A204.1 (cell line): ENCODE results near the gene KIAA1755.

Experiments
- FAIRE-seq: peaks from 2 replicates; lab custom pipeline; 2012; peaks lifted over from hg19 to GRCh38; lab: Jason Lieb, UNC

KIAA1755 gene

GRCh38 chr20:38237381-38237780 lies 23.2 kb downstream of the KIAA1755 start:
- no peak for FAIRE-seq

GRCh38 chr20:38231531-38232121 lies 28.9 kb downstream of the KIAA1755 start:
- FAIRE-seq, result no peak

GRCh38 chr20:38230957-38231526 lies 29.5 kb downstream of the KIAA1755 start:
- no peak for FAIRE-seq

DNA sequence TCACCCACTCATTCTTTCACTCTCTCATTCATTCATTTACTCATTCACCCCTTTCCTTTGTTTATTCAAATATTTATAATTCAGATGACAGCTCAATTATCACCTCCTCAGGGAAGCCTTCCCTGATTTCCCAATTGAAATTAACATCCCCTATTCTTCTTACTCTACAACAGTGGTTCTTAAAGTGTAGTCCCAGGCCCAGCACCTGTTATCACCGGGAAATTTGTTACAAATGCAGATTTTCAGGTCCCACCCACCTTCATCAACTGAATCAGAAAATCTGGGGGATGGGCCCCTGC lies 30.3 kb downstream of the KIAA1755 start:
- FAIRE-seq, result no peak

- no peak for FAIRE-seq
These were observed 30.9 kb downstream of the KIAA1755 start for GRCh38 chr20:38229376-38230252.

DNA sequence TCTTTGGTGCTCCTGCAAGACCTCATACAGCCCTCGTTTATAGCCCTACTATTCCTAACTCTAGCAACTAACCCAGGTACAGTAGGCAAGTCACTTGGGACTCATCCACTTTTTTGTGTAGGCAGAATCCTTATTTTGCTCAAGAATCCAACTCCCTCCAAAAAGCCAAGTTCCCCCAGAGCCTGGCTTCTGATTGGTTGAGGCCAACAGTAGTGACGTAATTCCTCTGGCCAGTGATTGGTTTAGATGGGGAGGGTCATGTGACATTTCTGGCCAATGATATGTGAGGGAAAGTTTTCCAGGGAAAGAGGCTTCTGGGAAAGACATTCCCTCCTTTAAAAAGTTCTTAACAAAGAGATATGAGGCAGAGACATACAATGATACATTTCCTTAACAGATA lies 32.1 kb downstream of the KIAA1755 start:
- no peak for FAIRE-seq

GRCh38 chr20:38227420-38228360 lies 32.8 kb downstream of the KIAA1755 start:
- FAIRE-seq, result no peak

- no peak for FAIRE-seq
These were observed 34.0 kb downstream of the KIAA1755 start for GRCh38 chr20:38226553-38226952.

GRCh38 chr20:38225900-38226263 lies 34.7 kb downstream of the KIAA1755 start:
- no peak for FAIRE-seq

- no peak for FAIRE-seq
These were observed 35.2 kb downstream of the KIAA1755 start for GRCh38 chr20:38225240-38225899.

DNA sequence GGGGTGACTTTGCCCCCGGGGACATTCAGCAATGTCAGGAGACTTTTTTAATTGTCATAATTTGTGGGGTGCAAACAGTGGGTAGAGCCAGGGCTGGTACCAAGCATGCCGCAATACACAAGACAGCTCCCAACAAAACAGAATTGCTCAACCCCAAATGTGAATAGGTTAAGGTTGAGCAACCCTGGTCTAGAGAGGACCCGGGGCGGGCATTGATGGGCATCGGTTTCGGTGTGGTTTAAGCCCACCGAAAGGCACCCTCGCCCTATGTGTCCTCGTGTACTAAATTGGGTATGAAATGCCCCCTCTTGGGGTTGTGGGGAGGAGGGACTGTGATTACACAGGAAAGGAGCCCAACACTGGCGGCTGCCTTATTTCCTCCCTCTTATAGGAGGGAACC lies 36.0 kb downstream of the KIAA1755 start:
- no peak for FAIRE-seq

- no peak for FAIRE-seq
These were observed 36.8 kb downstream of the KIAA1755 start for GRCh38 chr20:38223743-38224100.

DNA sequence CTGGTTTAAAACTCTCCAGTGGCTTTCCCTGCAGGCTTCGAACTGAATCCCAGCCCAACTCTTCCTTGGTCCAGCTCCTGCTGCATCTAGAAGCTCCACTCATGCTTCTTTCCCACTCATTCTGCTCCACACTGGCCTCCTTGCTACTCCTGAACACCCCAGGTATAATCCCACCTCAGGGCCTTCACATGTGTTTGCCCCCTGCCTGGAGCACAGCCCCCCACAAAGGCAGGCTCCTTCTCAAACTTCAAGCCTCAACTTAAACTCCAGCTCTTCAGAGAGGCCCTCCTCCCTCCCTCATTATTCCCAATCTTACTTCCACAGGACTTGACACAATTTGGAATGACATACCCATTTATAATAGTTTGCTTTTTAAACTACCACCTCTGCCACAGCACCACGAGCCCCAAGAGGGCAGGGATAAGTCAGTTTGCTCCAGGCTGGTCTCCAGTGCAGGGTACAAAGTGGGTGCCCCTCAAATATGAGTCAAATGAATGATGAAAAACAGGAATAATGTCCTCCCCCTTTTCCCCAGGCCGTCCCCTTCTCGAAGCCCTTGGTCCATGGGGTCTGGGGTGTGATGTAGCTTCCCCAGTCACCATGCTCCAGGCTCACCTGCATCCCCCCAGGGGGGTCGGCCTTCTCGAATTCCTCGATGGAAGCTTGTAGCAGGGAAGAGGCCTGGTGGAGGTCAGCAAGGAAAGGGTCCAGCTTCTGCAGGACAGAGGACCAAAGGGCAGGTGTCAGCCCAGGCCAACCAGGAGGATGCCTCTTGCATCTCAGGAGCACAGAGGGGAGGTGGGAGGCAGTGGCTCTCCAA lies 37.4 kb downstream of the KIAA1755 start:
- no peak for FAIRE-seq

- no peak for FAIRE-seq
These were observed 38.2 kb downstream of the KIAA1755 start for GRCh38 chr20:38222231-38222922.

DNA sequence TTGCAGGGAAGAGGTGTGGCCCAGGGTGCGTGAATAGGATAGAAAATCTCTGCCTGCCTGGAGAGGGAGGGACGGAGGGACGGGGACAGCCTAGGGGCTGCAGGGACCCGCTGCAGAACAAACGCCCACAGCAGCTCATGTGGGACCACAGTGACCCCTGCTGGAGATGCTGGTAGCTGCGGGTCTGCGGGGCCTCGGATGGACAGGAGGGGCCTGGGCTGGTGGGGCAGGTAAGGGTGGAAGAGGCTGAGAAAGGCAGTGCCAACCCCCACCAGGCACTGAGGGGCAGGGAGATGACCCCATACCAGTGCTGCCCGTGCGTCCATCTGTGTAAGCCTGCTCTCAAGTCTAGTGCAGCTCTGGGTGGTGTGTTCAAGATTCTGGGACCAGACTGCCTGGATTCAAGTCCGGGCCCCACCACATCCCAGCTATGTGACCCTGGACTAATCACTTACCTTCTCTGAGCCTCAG lies 39.4 kb downstream of the KIAA1755 start:
- FAIRE-seq, result no peak

GRCh38 chr20:38220587-38221118 lies 39.9 kb downstream of the KIAA1755 start:
- no peak for FAIRE-seq

DNA sequence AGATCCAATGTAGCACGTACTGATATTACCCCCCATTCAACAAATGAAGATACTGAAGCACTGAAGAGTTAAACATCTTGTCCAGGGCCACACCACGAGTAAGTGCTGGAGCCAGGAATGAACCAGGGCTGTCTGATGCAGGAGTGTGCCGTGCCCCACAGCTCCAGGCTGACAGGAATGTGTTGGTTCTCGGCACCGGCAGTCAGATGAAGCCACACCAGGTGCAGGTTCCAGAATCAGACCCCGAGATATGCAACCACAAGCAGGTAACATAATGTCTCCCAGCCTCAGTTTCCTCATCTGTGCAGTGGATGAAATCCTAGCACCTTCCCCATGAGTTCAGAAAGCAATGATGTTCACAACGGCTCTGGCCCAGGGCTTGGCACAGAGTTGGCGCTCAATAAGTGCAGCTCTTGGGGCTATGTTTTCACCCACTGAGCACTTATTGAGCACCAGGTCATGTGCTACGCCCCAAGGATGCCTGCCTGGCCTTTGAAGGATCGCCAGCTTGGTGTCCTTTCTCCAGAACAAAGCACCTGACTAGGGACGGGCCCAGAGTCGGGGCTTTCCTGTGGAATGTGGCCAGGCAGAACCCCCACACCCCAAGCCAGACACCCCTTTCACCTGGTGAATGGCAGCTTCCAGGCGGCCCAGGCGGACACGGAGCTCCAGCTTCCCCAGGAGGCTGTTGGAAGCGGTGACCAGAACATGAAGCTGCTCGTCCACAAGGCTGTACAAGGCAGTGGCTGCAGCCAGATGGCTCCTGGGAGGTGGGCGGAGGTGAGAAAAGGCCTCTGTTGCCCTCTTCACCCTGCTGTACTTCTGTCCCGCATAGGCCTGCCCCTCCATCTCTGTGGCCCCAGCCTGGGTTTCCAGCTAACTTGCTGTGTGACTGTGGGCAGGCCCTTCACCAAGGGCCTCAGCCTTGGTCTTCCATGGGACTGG lies 41.3 kb downstream of the KIAA1755 start:
- no peak for FAIRE-seq

DNA sequence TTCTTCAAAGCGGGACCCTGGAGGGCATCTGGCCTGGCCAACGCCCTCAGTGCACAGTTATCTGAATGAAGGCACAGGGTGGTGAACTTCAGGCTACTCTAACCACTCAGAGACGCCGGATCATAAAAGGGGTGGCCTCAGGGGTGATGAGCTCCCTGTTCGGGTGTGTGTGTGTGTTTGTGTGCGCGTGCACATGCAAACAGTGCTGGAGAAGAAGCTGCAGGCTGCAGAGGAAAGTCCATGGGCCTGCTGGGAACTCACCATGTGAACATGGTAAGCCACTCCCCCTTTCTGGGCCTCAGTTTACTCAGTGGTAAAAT lies 42.0 kb downstream of the KIAA1755 start:
- no peak for FAIRE-seq
